Astrocyte (in vitro differentiated cells and primary cell): Measurements from ENCODE around the gene DSTN.

Source experiments
- CTCF ChIP-seq: IDR thresholded peaks from 2 replicates; pipeline ENCODE4 v1.5.1; 2011; ENCODE audit warnings: low read depth, mild to moderate bottlenecking, inconsistent platforms, low read length, moderate library complexity; ENCODE audit not compliant: insufficient read depth
- EZH2 ChIP-seq: IDR thresholded peaks from 2 replicates; pipeline ENCODE4 v1.6.1; 2012; ENCODE audit warnings: mild to moderate bottlenecking, low read length, inconsistent platforms; ENCODE audit not compliant: insufficient read depth

- TF ChIP-seq CTCF: no peak
- no peak for TF ChIP-seq EZH2
Measured at GRCh38 chr20:17614176-17614811, 44.4 kb downstream of the DSTN start.
